ENCODE data around the gene CLDND1.

GRCh38 chr3:98553753-98554152, 31.1 kb upstream of the CLDND1 start:
- TF ChIP-seq CTCF (IDR thresholded peaks at IDR 0.05) (no peak), POLR2A (IDR thresholded peaks at IDR 0.05) (no peak)
